Activated CD4-positive, alpha-beta T cell treated with anti-CD3 and anti-CD28 coated beads for 24 hours (primary cell): ENCODE data around the gene FN3KRP.

Experiments used
- DNase-seq, 2 donors: peaks; one replicate each; pipeline ENCODE4 v3.0.0-alpha.2; 2020; ENCODE audit warnings: low read depth in 2 of 2

The FN3KRP gene

DNA sequence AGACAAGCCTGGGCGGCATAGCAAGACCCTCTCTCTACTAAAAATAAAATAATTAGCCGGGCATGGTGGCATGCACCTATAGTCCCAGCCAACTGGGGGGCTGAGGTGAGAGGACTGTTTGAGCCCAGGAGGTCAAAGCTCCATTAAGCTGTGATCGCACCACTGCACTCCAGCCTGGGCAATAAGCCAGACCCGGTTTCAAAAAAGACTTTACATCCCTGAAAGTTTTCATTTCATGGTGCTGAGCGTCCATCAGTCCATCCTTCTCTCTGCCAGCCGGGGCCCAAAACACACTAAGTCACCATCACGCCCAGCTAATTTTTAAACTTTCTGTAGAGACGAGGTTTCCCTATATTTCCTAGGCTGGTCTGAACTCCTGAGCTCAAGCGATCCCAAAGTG is 28.6 kb upstream of the FN3KRP start:
- DNase-seq, result no peak

DNA sequence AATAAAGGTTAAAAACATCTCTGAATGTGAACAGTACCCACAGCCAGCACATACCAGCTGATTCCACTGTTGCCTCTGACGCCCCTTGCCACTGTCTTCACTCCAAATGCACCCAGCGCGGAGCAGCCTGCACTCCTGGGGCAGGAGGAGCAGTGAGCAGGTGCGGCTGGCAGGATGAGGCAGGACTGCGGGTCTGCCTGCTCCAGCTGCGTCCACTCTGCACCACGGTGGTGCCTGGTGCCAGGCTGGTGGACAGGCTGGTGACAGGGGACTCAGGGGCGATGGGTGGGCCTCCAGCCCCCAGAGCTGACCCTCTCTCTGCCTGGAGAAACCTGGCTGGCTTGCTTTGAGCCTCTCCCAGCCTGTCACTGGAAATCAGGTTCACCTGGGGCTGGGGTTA is 27.4 kb upstream of the FN3KRP start:
- DNase-seq, result no peak

DNA sequence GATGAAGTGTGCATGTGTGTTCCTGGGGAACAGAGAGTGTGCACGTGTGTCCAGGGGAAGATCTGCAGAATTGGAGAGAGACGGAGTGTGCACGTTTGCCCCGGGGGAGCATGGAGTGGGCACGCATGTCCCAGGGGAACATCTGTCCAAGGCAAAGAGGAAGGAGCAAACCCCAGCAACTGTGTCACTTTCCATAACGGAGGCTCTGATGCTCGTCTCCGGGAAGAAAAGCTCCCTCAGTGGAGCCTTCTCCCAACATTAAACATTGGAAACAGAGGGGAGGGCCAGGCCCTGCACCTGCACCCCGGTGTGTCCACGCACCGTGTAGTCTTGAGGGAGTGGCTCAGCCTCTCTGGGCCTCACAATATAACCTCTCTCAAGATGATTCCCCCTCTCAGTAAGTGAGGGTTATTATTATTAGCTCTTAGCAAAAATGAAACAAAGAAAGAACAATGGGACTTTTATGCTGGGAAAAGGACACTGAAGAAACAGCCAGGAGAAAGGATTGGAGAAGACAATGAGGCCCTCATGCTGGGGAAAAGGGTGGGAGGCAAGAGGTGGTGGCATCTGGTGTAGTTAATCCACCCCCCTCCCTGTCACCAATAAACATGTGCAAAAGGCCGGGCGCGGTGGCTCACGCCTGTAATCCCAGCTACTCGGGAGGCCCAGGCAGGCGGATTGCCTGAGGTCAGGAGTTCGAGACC is 25.6 kb upstream of the FN3KRP start:
- DNase-seq, result no peak

DNA sequence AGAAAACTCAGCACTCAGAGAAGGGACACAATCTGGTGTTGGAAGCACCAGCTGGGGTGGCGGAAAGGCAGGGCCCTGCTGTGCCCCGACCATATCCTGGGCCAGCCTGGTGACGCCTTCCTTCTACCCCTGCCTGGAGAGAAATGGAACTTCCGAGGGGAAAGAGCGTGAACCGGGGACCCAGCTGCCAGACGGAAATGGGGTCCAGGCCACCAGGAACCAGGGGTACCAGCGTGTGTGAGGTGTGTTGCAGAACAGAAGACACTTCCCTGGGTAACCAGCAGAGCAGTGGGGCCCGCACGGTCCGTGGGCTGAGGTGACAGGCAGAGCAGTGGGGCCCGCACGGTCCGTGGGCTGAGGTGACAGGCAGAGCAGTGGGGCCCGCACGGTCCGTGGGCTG is 24.8 kb upstream of the FN3KRP start:
- no peak for DNase-seq

DNA sequence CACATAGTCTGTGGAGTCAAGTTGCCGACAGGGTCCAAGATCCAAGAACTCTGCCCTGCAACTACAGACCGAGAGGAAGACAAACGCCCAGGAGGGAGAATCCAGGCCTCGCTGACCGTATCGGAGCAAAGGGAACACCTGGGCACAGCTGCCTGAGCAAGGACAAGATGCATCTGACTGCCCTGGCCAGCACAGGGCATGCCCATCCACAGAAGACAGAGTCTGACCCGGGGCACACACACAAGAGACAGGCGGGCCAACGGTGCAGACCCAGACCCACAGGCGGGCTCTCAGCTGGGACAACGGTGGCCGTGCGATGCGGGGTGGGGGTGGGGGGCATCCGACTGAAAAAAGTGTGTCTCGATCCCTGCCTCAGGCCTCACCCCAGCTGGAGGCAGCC is 24.2 kb upstream of the FN3KRP start:
- DNase-seq, result no peak

DNA sequence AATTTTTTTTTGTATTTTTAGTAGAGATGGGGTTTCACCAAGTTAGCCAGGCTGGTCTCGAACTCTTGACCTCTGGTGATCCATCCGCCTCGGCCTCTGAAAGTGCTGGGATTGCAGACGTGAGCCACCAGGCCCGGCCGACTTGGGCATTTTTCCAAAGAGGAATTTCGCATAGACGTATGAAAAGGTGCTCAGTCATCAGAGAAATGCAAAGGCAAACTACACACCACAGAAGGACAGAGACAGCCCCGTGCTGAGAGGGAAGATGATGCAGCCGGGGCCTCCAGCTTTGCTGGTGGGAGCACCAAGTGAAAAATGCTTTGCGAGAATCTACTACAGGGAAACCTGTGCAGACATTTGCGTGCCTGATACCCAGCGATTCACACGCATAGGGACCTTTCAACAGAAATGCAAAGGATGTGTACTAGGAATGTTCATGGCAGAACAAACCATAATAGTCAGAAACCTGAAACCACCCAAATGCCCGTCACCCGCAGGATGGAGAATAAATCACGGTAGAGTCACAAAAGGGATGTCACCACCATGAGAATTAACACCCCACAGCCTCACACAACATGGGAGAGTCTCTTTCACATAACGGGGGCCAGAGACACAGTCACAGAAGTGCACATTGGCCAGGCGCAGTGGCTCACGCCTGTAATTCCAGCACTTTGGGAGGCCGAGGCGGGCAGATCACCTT is 23.2 kb upstream of the FN3KRP start:
- DNase-seq, result no peak

DNA sequence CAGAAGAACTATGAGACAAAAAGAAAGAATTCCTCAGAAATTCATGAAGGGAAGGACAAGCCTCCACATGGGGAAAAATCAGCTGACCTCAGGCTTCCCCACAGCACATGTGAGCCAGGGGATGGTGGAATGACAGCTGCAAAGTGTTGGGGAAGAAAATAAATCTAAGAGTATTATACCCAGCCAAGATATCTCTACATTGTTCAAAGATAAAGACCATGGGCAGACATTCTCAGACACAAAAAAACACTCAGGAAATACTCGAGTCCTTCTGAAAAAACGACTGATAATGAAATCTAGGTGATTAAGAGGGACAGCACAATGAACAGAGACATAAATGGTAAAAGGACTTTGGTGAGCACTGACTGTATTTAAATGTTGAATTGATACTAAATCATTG is 21.9 kb upstream of the FN3KRP start:
- no peak for DNase-seq

DNA sequence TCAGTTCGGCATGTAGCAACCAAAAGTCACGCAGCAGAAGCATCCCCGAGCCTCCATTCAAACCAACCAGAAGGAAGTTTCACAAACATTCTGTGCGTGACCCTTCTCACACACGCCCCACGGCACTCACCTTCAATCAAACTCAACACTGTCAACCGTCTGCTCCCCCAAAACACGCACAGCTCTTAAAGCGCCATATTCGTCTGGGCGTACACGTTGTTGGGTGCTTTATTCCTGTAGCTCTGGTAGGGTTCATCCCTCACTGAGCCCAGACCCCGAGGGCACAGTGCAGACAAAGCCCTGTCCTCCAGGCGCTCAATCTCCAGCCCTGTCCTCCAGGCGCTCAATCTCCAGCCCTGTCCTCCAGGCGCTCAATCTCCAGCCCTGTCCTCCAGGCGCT is 20.2 kb upstream of the FN3KRP start:
- no peak for DNase-seq

DNA sequence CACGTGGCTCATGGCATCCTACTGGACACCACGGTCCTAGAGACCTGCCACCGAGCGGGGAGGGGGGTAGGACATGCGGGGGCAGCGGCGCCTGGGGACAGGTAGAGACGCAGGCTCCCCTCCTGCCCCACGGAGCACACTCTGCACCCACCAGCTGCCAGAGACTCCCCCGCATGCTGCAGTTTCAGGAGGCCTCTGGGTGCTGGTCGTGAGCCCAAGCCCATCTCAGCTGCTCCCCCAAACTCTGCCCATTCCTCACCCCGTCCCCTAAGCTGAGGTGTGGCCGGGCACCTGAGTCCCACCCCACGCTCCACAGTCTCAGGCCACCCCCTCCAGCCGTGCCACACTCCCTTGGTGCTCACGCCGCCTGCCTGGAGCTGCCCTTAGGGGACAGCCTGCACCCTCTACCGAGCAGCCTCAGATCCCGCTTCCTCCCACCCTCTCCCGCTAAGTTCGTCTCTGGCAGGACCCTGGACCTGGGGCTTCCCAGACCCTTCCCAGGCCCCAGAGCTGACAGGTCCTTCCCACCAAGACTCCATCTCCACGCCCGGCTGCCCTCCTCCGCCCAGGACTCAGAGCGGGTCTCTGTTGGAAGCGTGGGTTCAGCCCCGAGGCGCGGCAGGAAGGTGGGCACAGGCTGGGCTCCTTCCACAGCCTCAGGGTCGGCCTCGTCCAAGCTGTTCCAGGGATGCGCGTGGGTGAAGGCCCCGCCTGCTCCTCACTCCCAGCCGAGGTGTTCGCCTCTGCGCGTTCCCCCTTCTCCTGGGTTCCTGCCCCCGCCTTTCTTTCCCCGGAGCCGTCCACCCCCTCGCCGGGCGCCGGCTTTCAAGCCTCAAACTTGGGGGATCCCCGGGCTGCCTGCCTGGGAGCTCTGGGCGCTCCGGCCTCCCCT is 19.3 kb upstream of the FN3KRP start:
- DNase-seq, result no peak

DNA sequence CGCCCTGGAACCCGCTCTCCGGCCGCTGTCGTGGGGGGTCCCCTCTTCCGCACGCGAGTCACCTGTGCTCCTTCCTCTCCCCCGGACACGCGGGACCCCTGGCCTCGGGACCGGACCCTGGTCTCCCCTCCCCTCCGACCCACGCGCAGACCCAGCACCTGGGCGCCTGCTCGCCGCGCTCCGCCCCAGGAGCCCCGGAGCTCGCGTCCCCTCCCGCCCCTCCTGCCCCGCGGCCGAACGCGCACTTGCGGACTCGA is 18.8 kb upstream of the FN3KRP start:
- DNase-seq, result no peak

DNA sequence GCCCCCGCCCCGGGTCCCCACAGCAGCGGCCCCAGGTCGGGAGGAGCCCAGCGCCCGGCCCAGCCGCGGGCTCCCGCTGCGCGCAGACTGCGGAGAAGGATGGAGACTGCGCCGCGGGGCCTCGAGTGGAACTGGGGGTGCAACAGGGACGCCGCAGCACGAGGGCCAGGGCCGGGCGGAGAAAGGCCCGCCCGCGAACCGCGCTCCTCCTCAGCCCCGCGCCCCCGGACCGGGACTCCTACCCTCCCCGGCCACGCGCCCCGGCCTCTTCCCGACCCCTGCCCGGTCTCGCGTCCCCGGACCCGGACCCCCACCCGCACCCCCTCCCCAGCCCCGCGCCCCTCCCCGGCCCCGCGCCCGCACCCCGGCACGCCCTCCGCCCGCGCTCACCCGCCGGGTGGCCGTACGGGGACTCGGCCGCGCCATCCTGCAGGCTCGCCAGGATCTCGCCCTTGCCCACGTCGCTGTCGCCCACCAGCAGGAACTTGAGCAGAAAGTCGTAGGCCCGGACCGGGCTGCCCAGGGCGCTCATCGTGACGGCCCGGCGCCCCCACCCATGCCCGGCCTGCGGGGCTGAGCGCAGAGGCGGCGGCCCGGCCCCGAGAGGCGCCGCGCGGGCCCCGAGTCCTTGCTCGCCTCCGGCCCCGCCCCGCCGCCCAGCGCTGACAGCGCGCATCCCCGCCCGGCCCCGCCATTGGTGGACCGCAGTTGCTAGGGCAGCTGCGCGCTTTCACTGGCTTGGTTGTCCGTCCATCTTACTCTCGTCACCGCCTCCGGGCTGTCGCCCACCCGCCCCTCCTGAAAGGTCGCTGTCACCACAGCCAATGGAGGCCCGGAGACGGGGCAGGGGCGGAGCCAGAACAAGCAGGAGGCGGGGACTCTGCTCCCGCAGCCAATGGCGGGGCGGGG is 18.2 kb upstream of the FN3KRP start, which contains the start of gene RAB40B:
TSS of gene RAB40B (minus strand) at position 634 of the 909 bp plus-strand sequence. CDS start at position 532, 102 bp downstream.
- DNase-seq, result peak; percentile 95 to 96

DNA sequence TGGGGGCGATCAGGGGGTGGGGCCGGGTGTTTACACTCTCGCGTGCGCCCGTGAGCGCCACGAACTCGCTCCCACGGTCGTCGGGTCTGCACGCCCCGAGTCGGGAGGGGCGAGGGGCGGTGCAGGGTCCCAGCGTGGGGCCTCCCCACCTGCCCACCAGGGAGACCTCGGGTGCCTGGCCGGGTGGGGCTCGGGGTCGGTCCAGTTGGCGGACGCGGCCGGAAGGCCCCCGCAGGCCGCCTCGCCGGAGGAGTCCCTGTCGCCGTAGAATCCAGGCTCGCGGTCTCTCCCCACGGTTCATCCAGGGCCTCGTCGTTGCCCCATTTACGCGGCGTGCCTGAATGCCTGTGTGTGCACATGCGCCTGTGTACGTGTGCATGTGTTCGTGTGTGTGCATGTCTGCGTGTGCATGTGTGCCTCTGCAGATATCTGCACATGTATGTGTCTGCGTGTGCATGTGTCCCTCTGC is 17.5 kb upstream of the FN3KRP start:
- DNase-seq, result no peak

DNA sequence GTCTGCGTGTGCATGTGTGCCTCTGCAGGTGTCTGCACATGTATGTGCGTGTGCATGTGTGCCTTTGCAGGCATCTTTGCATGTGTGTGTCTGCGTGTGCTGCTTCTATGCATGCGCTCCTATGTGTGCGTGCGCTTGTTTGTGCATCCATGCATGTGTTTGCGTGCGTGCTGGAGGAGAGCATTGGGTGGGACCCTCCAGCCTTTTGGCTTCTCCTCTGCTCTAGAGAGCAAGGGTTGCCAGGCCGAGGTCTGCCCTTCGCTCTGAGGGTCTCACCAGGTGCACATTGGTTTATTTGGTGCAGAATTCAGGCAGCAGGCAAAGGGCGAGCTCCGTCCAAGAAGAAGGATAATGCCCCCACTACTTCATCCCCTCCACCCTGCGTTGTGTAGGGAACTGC is 17.0 kb upstream of the FN3KRP start:
- no peak for DNase-seq

DNA sequence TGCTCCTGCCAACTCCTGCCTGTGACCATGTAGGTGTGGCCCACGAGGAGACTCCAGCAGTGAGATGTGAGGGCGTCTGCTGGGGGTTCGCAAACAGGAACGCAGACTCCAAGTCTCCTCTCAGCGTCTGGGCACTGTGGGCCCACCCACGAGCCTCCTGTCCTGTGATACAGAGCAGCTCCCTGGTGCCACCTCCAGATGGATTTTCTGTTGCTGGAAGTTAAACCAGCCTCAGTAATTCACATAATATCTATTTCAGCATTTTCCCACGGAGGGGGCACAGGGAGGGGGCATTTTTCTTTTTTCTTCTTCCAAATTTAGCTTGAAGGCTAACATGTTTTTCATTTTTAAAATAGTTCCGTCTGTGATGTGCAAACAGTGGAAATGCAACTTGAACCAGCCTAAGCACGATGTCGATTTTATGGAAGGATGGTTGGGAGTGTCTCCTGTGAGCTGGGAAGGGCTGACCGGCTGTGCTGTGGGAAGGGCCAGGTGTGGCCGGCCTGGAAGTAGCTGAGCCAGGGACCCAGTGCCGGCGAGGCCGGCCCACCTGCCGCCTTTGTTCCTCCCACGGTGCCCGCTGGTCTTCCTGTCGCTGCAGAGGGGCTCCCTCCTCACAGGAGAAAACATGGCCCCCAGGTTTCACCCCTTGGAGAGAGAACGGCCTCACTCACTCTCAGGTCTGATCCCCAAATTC is 14.1 kb upstream of the FN3KRP start:
- no peak for DNase-seq

DNA sequence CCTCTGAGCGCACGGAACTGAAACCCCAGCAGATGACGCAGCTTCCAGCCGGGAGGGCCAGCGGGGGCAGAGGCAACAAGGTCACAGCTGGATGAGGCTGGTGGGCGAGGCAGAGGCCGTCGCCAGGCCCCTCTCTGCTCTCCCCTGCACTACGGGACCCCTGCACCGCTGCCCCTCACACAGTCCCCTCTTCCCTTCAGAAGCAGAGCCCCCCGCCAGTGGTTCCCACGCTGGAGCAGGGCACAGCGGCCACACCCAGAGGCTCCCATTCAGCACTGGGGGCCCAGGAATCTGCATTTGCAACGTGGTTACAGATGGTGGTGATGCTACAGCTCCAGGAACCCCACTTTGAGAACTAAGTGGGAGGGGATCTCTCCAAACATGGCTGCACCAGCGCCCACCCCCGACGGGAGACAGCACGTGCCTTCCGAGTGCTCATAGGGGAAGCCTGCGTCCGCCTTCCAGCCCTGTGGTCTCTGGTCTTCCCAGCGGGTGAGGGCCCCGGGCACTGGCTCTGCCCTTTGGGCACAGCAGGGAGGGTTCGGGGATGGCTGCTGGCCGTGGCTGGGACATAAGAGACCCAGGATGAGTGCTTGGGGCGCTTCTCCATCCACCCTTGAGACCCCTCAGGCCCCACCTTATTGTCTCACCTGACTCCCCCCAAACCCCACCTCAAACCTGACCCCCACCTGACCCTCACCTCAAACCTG is 13.3 kb upstream of the FN3KRP start:
- DNase-seq, result no peak

DNA sequence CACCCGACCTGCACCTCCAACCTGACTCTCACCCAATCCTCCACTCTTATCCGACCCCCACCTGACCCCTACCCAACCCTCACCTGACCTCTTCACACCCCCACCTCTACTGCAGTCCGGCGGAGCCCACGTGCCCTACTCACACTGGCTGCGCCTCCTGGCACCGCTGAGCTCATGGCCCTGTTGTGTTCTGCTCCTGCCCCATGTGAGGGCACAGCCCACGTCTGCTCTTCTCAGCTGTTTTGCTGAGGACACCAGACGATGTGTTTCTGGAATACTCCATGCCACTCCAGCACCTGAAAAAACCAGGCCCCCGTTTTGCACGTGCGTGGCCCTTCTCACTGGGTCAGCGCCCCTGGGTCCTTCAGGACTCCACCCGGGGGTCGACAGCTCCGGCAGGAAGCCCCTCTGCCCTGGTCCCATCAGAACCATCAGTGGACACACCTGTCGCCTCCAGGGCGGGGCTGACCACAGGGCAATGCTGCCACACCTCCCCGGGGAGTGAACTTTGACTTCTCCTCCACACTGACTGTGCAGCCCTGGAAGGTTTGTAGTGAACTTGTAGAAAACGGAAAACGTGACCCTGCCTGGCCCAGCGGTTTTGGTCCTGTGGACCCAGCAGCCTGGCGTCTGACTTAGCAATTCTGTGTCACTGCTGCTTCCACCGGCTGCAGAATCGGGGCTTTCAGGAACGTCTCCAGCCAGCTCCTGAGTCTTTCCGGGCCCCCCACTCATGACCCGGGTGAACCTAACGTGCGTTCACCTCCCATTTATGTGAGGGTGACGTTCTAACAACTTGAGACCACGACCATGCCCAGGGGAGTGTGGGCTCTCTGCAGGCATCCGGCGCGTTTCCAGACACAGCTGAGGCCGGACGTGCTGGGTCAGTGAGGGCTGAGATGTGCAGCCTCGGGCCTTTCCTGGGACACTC is 12.3 kb upstream of the FN3KRP start:
- DNase-seq, result no peak

DNA sequence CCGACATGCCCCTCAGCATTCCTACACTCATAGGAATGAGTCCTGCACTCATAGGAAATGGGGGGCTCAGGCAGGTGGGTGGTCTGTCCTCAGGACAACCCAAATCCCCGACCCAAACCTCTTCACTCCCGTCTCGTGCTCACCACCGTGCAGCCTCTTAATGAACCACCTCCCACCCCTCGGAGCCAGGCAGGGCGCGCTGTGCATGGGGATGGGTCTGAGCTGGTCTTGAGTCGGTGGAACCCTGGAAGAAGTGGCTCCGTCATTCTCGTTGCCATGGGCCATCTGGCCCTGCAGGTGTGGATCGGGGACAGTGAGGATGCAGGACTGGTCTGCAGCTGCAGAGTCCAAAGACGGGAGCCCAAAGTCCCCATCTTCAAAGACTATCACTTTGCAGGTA is 11.6 kb upstream of the FN3KRP start:
- no peak for DNase-seq

DNA sequence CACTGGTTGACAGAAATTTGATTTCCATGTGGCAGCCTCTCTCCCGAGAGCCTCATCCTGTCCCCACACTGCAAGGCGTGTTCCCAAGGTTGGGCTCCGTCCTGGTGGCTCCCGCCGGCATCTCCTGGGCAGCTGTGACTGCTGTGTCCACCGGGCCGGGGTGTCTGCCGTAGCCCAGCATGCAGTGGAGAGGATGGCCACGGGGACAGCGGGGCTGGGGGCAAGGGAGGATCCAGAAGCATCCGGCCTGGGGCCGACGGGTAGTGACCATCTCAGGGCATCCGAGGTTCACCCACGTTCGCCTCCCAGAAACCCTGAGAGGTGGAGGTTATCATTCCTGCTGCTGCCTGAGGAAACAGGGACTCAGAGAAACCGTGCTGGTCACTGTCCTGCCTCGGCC is 10.8 kb upstream of the FN3KRP start:
- no peak for DNase-seq

DNA sequence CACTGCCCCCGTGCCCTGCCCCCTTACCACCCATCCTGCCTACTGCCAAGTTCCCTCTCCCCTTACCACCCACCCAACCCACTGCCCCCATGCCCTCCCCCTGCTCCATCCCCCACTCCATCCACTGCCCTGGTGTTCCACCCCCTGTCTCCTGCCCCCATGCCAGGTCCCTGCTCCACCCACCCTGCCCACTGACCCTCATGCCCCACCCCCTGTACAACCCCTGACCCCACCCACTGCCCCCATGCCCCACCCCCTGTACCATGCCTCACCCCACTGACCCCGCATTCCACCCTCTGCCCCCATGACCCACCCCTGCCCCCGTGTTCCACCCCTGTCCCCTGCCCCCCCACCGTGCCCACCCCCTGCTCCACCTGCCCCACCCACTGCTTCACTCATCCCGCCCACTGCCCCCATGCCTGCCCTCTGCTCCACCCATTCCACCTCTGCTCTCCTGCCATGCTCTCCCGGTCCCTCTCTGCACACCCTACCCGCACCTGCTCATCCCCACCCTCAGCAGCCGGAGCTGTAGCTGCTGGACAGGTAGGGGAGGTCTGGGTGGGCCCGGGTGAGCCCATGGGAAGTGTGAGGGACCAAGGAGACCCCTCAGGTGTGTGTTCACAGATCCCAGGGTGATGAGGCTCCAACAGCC is 7.4 kb upstream of the FN3KRP start:
- no peak for DNase-seq
